Thoracic aorta (tissue), 2 donors: Measurements from ENCODE around the gene BLOC1S1. TPM values are rescaled to one million over a fixed set of nuclear protein-coding genes. Genes with fewer than 3 reads are reported as not detected.
A peak's percentile ranks its signal among the peaks of the same experiment; 100 is the strongest.

Experiments
- ATAC-seq: fragments of 150-250 bp; one replicate; pipeline ENCODE4 v1.8.0; 2017; ENCODE audit warnings: low read depth; ENCODE audit not compliant: insufficient number of reproducible peaks, low FRiP score
- DNase-seq: peaks from one replicate; pipeline ENCODE4 v3.0.0-alpha.2; 2020; ENCODE audit warnings: low spot score
- H3K27ac ChIP-seq, 2 donors: fragments of 200-600 bp; sonication (generic); 1 replicate in 1 of 2; 2 replicates in 1 of 2; pipeline ENCODE4 v1.5.1; 2016; ENCODE audit warnings: mild to moderate bottlenecking in 2 of 2, moderate library complexity in 2 of 2
- H3K27me3 ChIP-seq: fragments of 200-600 bp; sonication (generic); replicated peaks from 2 replicates; pipeline ENCODE4 v1.6.0; 2016; ENCODE audit warnings: mild to moderate bottlenecking; ENCODE audit not compliant: insufficient read depth
- H3K36me3 ChIP-seq: fragments of 200-600 bp; sonication (generic); one replicate; pipeline ENCODE4 v1.5.1; 2016
- H3K4me1 ChIP-seq, 2 donors: fragments of 200-600 bp; sonication (generic); 1 replicate in 1 of 2; 2 replicates in 1 of 2; pipeline versions ENCODE4 v1.5.1 to v1.6.0; 2016; ENCODE audit warnings: low read depth in 2 of 2, mild to moderate bottlenecking in 1 of 2; ENCODE audit not compliant: control insufficient read depth in 1 of 2
- H3K4me3 ChIP-seq: fragments of 200-600 bp; sonication (generic); 2 replicates; pipeline ENCODE4 v1.5.1; 2016; ENCODE audit warnings: mild to moderate bottlenecking
- H3K9me3 ChIP-seq: fragments of 200-600 bp; sonication (generic); 2 replicates; pipeline ENCODE4 v1.5.1; 2016
- total RNA-seq, 2 donors: library from RNA; depleted of rRNA; stranded (reverse); fragments of >200 nt; gene quantifications; one replicate each; pipeline versions ENCODE4 v1.1.0 to v1.2.3, GENCODE V29; 2016
- TF ChIP-seq, protein P1 (sequence below): fragments of 200-600 bp; sonication (generic); IDR thresholded peaks from one replicate; pipeline ENCODE4 v1.5.1; 2019; ENCODE audit warnings: antibody characterized with exemption

The BLOC1S1 gene
- total RNA-seq, 2 donors from 2014 or later, result 113 to 117 TPM

DNA sequence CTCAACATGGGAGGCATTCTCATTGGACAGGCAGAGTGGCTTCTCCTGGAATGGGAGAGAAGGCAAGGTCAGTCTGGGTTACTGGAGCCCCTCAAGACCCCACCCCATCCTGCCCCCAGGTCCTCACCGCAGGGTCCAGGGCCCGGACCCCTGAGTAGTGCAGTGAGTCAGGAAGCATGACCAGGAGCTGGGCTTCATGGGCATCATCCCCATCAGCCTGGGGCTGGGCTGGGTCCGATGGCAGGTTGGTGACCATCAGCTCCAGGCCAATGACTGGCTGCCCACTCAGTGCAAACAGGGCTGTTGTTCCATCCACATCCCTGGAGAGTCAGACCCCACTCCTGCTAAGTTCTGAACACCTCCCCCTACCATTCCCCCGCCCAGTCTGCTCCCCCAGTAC is 21.2 kb upstream of the BLOC1S1 start:
- H3K4me1 ChIP-seq, result no peaks in the 10 kb centered on the region
- H3K27me3 ChIP-seq, result no peaks in the 10 kb centered on the region
- no peak overlapping the region for H3K4me3 ChIP-seq
- ATAC-seq, result no peak
- TF ChIP-seq, protein P1, sequence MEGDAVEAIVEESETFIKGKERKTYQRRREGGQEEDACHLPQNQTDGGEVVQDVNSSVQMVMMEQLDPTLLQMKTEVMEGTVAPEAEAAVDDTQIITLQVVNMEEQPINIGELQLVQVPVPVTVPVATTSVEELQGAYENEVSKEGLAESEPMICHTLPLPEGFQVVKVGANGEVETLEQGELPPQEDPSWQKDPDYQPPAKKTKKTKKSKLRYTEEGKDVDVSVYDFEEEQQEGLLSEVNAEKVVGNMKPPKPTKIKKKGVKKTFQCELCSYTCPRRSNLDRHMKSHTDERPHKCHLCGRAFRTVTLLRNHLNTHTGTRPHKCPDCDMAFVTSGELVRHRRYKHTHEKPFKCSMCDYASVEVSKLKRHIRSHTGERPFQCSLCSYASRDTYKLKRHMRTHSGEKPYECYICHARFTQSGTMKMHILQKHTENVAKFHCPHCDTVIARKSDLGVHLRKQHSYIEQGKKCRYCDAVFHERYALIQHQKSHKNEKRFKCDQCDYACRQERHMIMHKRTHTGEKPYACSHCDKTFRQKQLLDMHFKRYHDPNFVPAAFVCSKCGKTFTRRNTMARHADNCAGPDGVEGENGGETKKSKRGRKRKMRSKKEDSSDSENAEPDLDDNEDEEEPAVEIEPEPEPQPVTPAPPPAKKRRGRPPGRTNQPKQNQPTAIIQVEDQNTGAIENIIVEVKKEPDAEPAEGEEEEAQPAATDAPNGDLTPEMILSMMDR, result no peak
- DNase-seq, result no peak
- no peak overlapping the region for H3K27ac ChIP-seq
- no peaks in the 10 kb centered on the region for H3K9me3 ChIP-seq
- H3K36me3 ChIP-seq, result peaks cover 78% of the 10 kb centered on the region

DNA sequence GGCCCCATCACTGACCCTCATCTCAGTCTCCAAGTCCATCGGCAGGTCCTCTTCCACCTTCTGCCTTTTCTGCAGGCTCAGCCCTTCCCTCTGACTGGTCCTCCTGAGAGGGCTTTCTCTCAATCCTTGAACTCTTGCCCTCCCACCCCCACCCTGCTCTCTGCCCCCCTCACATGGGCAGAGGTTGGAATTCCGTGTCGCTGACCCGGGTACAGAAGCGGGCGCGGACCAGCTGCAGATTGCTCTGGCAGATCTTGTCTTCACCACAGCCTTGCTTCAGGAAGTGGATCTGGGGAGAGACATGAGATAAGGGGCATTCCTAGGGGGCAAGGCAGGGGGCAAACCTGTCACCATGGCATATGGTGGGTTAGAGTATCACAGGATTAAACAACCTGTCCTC is 20.5 kb upstream of the BLOC1S1 start:
- DNase-seq (no peak), ATAC-seq (no peak)
- H3K4me1 ChIP-seq, result peaks cover 3 to 6% of the 10 kb centered on the region in 2 donors
- H3K9me3 ChIP-seq, result no peaks in the 10 kb centered on the region
- H3K4me3 ChIP-seq, result no peak overlapping the region
- H3K27ac ChIP-seq, result peak overlapping the region in 1 of 2 donors; percentile 17
- TF ChIP-seq, protein P1, result no peak
- H3K27me3 ChIP-seq, result no peaks in the 10 kb centered on the region
- H3K36me3 ChIP-seq, result peaks cover 78% of the 10 kb centered on the region

DNA sequence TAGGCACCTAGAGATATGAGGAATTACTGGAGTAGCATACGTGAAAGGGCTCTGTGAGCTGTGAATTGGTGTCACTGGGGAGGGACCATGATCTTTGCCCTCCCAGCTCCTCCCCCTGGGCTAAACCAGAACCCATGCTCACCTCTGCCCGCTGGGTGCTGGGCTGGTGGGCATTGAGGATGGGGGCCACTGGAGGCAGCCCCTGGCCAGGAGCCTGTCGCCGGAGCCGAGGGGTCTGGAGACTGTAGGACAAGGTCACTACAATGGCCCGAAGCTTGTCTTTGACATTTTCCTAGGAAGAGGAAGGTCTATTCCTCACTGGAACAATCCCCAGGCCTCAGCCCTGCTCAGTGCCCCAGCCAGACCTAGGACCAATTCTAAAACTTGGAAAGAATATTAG is 19.7 kb upstream of the BLOC1S1 start:
- Histone ChIP-seq H3K4me1 (peaks cover 11 to 14% of the 10 kb centered on the region in 2 donors), H3K4me3 (no peak overlapping the region), H3K27me3 (no peaks in the 10 kb centered on the region), H3K27ac (peak overlapping the region in 1 of 2 donors; percentile 17), H3K36me3 (peaks cover 78% of the 10 kb centered on the region), H3K9me3 (no peaks in the 10 kb centered on the region)
- ATAC-seq (no peak), DNase-seq (no peak)
- TF ChIP-seq, protein P1, result no peak

DNA sequence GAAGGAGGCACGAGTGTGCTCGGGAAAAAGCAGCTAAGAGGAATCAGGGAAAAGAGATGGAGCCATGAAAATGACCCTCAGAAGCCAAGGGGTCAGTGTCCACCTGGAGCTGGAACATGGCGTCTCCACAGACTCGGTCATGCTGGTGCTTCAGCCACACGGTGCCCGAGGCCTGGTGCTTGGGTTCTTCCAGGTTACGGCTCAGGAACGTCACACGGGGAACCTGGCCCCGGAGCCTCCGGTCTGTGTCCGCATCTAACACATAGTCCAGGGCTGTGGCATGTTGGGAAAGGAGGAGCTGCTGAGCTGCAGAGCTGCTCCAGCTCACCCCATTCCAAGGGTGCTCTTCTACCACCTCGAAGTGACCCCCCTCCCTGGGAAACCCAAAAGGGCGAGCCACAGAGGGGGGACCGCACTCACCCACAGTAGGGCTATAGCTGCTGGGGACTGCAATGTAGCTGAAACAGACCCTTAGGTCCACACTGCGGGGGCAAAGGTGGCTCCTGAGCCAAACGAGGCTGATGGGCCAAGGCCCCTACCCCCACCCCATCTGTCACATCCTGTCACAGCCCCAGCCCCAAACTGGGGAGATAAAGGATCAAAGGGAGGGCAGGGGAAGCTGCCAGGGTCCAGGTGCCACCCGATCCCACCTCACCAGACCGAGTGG is 18.9 kb upstream of the BLOC1S1 start:
- no peaks in the 10 kb centered on the region for H3K9me3 ChIP-seq
- H3K27ac ChIP-seq, result no peak overlapping the region
- peaks cover 14 to 22% of the 10 kb centered on the region in 2 donors for H3K4me1 ChIP-seq
- DNase-seq (no peak), ATAC-seq (no peak)
- peaks cover 73% of the 10 kb centered on the region for H3K36me3 ChIP-seq
- TF ChIP-seq, protein P1, result no peak
- no peak overlapping the region for H3K4me3 ChIP-seq
- H3K27me3 ChIP-seq, result no peaks in the 10 kb centered on the region

DNA sequence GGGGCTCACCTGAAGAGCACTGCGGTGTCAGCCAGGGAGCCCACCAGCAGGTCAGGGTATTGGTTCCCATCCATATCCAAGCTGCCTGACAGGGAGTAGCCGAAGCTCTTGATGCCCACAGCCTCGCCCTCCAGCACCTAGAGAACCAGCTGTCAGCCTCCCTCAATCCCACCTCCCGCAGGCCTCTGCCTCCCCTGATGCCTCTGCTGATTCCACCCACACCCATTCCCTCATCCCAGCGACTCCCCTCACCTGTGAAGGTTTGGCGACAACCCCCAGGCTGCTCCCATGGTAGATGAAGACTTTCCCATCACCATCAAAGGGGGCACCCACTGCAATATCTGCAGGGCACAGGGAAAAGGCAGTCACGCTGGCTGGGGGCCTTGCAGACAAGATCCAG is 18.2 kb upstream of the BLOC1S1 start:
- Histone ChIP-seq H3K27me3 (no peaks in the 10 kb centered on the region), H3K27ac (no peak overlapping the region), H3K4me3 (no peak overlapping the region), H3K36me3 (peaks cover 66% of the 10 kb centered on the region), H3K4me1 (peaks cover 14 to 30% of the 10 kb centered on the region in 2 donors), H3K9me3 (no peaks in the 10 kb centered on the region)
- TF ChIP-seq, protein P1, result no peak
- no peak for ATAC-seq
- DNase-seq, result no peak
